NOMO-1 (cell line): ENCODE results near the gene ZBTB43.

Source experiments
- DNase-seq, 2 experiments: peaks; one replicate each; lab custom pipeline; 2025; ENCODE audit not compliant: unreplicated experiment in 2 of 2; lab: John Stamatoyannopoulos, UW

Gene ZBTB43

DNA sequence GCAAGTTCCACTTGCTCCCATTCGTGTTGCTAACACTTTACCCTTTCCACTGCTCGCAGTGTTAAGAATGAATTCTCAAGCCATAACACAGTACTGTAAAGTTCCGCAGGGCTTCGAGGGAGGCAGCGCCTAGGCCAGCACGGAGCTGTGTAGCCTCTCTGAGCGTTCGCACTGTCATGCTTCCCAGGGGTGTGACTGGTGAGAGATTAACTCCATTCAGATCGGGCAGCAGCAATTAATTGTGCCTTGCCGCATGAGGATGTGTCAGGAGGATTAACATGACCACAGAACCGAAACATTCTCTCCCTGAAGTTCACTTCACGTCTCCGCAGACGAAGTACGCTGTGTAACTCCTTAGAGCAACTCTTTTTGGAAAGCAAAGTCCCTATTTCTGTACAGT, 78.8 kb downstream of the ZBTB43 start:
- no peak for DNase-seq

- DNase-seq = peak in 1 of 2 experiments; percentile 11
Observed at GRCh38 chr9:126885131-126885641, 80.3 kb downstream of the ZBTB43 start.

GRCh38 chr9:126886034-126886822, 81.4 kb downstream of the ZBTB43 start:
- DNase-seq = no peak

DNA sequence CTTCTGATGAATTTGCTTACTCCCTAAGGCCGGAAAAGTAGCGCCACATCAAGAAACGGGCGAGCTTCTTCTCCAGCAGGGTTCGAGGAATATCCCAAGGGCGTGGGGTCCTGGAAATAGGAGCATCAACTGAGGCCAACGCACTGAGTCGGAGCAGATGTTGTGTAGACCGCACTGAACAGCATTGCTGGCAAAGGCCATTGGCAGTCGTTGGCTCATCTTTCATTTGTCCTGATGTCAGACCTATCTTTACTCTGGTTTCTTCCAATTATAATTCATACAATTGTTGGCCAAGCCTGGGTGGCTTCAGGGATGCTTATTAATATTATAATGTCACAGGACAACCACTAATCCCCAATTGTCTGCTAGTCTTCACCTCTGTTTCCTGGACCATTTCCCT, 82.1 kb downstream of the ZBTB43 start:
- DNase-seq = no peak
